ENCODE measurements around the gene ZNF727. TPM values are rescaled to one million over a fixed set of nuclear protein-coding genes. Genes with fewer than 3 reads are reported as not detected.

ZNF727 gene
- not detected in 2 replicates for total RNA-seq (2013; cell fraction: nucleolus; rRNA removed)
- not detected in 2 replicates for total RNA-seq (2014; rRNA removed)
- not detected in 2 replicates for total RNA-seq (2014; rRNA removed; fragmentation: Illumina TruSeq; extraction: Trizol)
- not detected in 2 replicates for total RNA-seq (2021)
- polyA plus RNA-seq (2011; ENCODE audit: low read depth) = not detected
- polyA plus RNA-seq (2011; rRNA removed) = not detected in 2 replicates
- not detected in 2 replicates for polyA plus RNA-seq (2011; cell fraction: cytosol; rRNA removed)
- polyA plus RNA-seq (2011; cell fraction: nucleus; rRNA removed) = not detected in 2 replicates
- not detected in 2 replicates for polyA plus RNA-seq (2012)
- not detected in 2 replicates for polyA plus RNA-seq (2014; fragmentation: Illumina TruSeq; extraction: Trizol)
- polyA plus RNA-seq (2014; fragmentation: Nextera tagmentation; extraction: Ambion mirVana) = not detected
- not detected in 2 replicates for polyA plus RNA-seq (2014; rRNA removed)
- not detected for polyA plus RNA-seq (2016; fragmentation: Nextera tagmentation; extraction: Ambion mirVana)
- not detected in 2 replicates for polyA minus RNA-seq (2011; rRNA and poly(A)+ RNA removed)
- not detected in 2 replicates for polyA minus RNA-seq (2011; cell fraction: cytosol; rRNA and poly(A)+ RNA removed)
- polyA minus RNA-seq (2011; cell fraction: nucleus; rRNA and poly(A)+ RNA removed) = not detected in 2 replicates
- not detected for Bru-seq, nascent RNA
- BruChase-seq, experiment 1, labeled RNA remaining after a 6-hour chase = not detected
- not detected for BruChase-seq, experiment 2, labeled RNA remaining after a 2-hour chase
- long read RNA-seq, experiment 1 = 0 reads
- long read RNA-seq, experiment 2 = 0 reads

- no peaks in the 10 kb centered on the region for H4K20me1 ChIP-seq (ENCODE audit: control insufficient read depth, insufficient read depth)
- intact Hi-C loops (cut with micrococcal nuclease; ENCODE audit: unreplicated experiment) = no loop called here
- no peak for DNase-seq (ENCODE audit: low read depth, low spot score)
- H3K4me1 ChIP-seq (ENCODE audit: control insufficient read depth, insufficient read depth, low read length) = no peaks in the 10 kb centered on the region
- no peak within 1 kb of the TSS for H3K4me2 ChIP-seq (ENCODE audit: control insufficient read depth, insufficient read depth)
- TF ChIP-seq NRF1 (conservative IDR thresholded peaks at IDR 0.05; ENCODE audit: low read depth, low read length) (no peak), PAX8 (IDR thresholded peaks at IDR 0.05) (no peak), ETV6 (conservative IDR thresholded peaks at IDR 0.05 in 1 of 2, IDR thresholded peaks at IDR 0.05 in 1 of 2; ENCODE audit: borderline replicate concordance in 1 of 2, low read depth in 1 of 2) (no peak), MAX (IDR thresholded peaks at IDR 0.05; ENCODE audit: low read depth, low read length) (no peak), SMARCA5 (IDR thresholded peaks at IDR 0.05) (no peak), SIX5 (IDR thresholded peaks at IDR 0.05; ENCODE audit: low read depth, low read length, severe bottlenecking) (no peak), ASH2L (IDR thresholded peaks at IDR 0.05; ENCODE audit: borderline replicate concordance, low read depth) (no peak)
- TF ChIP-seq, protein P1, sequence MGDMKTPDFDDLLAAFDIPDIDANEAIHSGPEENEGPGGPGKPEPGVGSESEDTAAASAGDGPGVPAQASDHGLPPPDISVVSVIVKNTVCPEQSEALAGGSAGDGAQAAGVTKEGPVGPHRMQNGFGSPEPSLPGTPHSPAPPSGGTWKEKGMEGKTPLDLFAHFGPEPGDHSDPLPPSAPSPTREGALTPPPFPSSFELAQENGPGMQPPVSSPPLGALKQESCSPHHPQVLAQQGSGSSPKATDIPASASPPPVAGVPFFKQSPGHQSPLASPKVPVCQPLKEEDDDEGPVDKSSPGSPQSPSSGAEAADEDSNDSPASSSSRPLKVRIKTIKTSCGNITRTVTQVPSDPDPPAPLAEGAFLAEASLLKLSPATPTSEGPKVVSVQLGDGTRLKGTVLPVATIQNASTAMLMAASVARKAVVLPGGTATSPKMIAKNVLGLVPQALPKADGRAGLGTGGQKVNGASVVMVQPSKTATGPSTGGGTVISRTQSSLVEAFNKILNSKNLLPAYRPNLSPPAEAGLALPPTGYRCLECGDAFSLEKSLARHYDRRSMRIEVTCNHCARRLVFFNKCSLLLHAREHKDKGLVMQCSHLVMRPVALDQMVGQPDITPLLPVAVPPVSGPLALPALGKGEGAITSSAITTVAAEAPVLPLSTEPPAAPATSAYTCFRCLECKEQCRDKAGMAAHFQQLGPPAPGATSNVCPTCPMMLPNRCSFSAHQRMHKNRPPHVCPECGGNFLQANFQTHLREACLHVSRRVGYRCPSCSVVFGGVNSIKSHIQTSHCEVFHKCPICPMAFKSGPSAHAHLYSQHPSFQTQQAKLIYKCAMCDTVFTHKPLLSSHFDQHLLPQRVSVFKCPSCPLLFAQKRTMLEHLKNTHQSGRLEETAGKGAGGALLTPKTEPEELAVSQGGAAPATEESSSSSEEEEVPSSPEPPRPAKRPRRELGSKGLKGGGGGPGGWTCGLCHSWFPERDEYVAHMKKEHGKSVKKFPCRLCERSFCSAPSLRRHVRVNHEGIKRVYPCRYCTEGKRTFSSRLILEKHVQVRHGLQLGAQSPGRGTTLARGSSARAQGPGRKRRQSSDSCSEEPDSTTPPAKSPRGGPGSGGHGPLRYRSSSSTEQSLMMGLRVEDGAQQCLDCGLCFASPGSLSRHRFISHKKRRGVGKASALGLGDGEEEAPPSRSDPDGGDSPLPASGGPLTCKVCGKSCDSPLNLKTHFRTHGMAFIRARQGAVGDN (IDR thresholded peaks at IDR 0.05) = no peak
- no peaks in the 10 kb centered on the region for H3K27me3 ChIP-seq (replicated peaks in 1 of 2; ENCODE audit: control insufficient read depth in 2 of 2, insufficient read depth in 2 of 2, low read length in 1 of 2)
- ATAC-seq = no peak
- no peaks in the 10 kb centered on the region for H3K36me3 ChIP-seq (ENCODE audit: control insufficient read depth in 2 of 2, insufficient read depth in 2 of 2, low read length in 1 of 2)
- no peak within 1 kb of the TSS for H2AFZ ChIP-seq (ENCODE audit: control insufficient read depth, low read depth, low read length)
- ChIA-PET POLR2A (no interaction called here), SMC1A (ENCODE audit: uncharacterized antibody, unreplicated experiment) (no interaction called here), CTCF (no interaction called here), RAD21 (ENCODE audit: unreplicated experiment) (no interaction called here)
- H3K9me3 ChIP-seq (replicated peaks; ENCODE audit: control insufficient read depth, insufficient read depth, low read length) = no peaks in the 10 kb centered on the region; the same call in 2 of the 3 replicates
- no peak within 1 kb of the TSS for H3K9ac ChIP-seq (ENCODE audit: control insufficient read depth, insufficient read depth, low read length)
- no peaks in the 10 kb centered on the region for H3K79me2 ChIP-seq (ENCODE audit: control insufficient read depth, insufficient read depth, low read length)
- no peak for FAIRE-seq
- H3K4me3 ChIP-seq = no peak within 1 kb of the TSS
- no TSS peak for BruUV-seq (replicated peaks)
- no peak within 1 kb of the TSS for H3K27ac ChIP-seq (ENCODE audit: control insufficient read depth, insufficient read depth)
- 24% methylated on average over 22 of the region's 33 CpGs for WGBS (ENCODE audit: insufficient coverage, insufficient replicate concordance, low lambda C conversion rate, missing lambda C conversion rate)
- in situ Hi-C loops (cut with MboI) = no loop called here
These were observed at the start of gene ZNF727 for GRCh38 chr7:64045301-64046040. TSS of gene ZNF727 (plus strand) at chr7:64045434. CDS start at chr7:64045622, 188 bp downstream.
